Astrocyte (in vitro differentiated cells and primary cell): ENCODE data around the gene DRG2. TPM values are rescaled to one million over a fixed set of nuclear protein-coding genes. Genes with fewer than 3 reads are reported as not detected.

Source experiments
- DNase-seq: peaks from one replicate; pipeline ENCODE4 v3.0.0-alpha.2; 2010; ENCODE audit warnings: low read depth
- FAIRE-seq: peaks from 2 replicates; lab custom pipeline; 2011; peaks lifted over from hg19 to GRCh38; lab: Jason Lieb, UNC
- H2AFZ ChIP-seq: 2 replicates; pipeline ENCODE4 v1.6.0; 2012; ENCODE audit warnings: low read depth, low read length, inconsistent platforms
- H3K27ac ChIP-seq: 2 replicates; pipeline ENCODE4 v1.5.1; 2011; ENCODE audit warnings: low read depth, low read length, inconsistent platforms
- H3K27me3 ChIP-seq: 2 replicates; pipeline ENCODE4 v1.6.0; 2011; ENCODE audit warnings: low read length, inconsistent platforms; ENCODE audit not compliant: insufficient read depth
- H3K36me3 ChIP-seq: 2 replicates; pipeline ENCODE4 v1.5.1; 2011; ENCODE audit warnings: low read length, inconsistent platforms; ENCODE audit not compliant: insufficient read depth
- H3K4me1 ChIP-seq: 2 replicates; pipeline ENCODE4 v1.5.1; 2011; ENCODE audit warnings: low read length, inconsistent platforms; ENCODE audit not compliant: insufficient read depth
- H3K4me2 ChIP-seq: 2 replicates; pipeline ENCODE4 v1.6.0; 2012; ENCODE audit warnings: low read length, inconsistent platforms
- H3K4me3 ChIP-seq: 2 replicates; pipeline ENCODE4 v1.5.1; 2011; ENCODE audit warnings: low read depth, mild to moderate bottlenecking, low read length, inconsistent platforms; ENCODE audit not compliant: insufficient read depth
- H3K79me2 ChIP-seq: 2 replicates; pipeline ENCODE4 v1.6.0; 2012; ENCODE audit warnings: mild to moderate bottlenecking, low read length, inconsistent platforms; ENCODE audit not compliant: insufficient read depth
- H3K9ac ChIP-seq: 2 replicates; pipeline ENCODE4 v1.6.0; 2012; ENCODE audit warnings: mild to moderate bottlenecking, low read length, inconsistent platforms
- H3K9me3 ChIP-seq: 2 replicates; pipeline ENCODE4 v1.5.1; 2012; ENCODE audit warnings: low read depth, mild to moderate bottlenecking, low read length, inconsistent platforms; ENCODE audit not compliant: insufficient read depth
- H4K20me1 ChIP-seq: 2 replicates; pipeline ENCODE4 v1.6.0; 2012; ENCODE audit warnings: low read length, inconsistent platforms; ENCODE audit not compliant: insufficient read depth
- H3K27ac Mint-ChIP-seq: one replicate; pipeline ENCODE4 v1.8.0; 2021; ENCODE audit warnings: mild to moderate bottlenecking, mixed read lengths; ENCODE audit not compliant: unreplicated experiment
- H3K27me3 Mint-ChIP-seq: one replicate; pipeline ENCODE4 v1.8.0; 2021; ENCODE audit warnings: low read depth, mixed read lengths; ENCODE audit not compliant: unreplicated experiment
- H3K36me3 Mint-ChIP-seq: one replicate; pipeline ENCODE4 v1.8.0; 2021; ENCODE audit warnings: low read depth, mixed read lengths; ENCODE audit not compliant: unreplicated experiment
- H3K4me1 Mint-ChIP-seq: one replicate; pipeline ENCODE4 v1.8.0; 2021; ENCODE audit warnings: low read depth, mixed read lengths; ENCODE audit not compliant: unreplicated experiment
- H3K4me3 Mint-ChIP-seq: one replicate; pipeline ENCODE4 v1.8.0; 2021; ENCODE audit warnings: mild to moderate bottlenecking, moderate library complexity, mixed read lengths; ENCODE audit not compliant: unreplicated experiment
- H3K9me3 Mint-ChIP-seq: one replicate; pipeline ENCODE4 v1.8.0; 2021; ENCODE audit warnings: mild to moderate bottlenecking, mixed read lengths; ENCODE audit not compliant: unreplicated experiment
- CTCF ChIP-seq: IDR thresholded peaks from 2 replicates; pipeline ENCODE4 v1.5.1; 2011; ENCODE audit warnings: low read depth, mild to moderate bottlenecking, inconsistent platforms, low read length, moderate library complexity; ENCODE audit not compliant: insufficient read depth
- EZH2 ChIP-seq: IDR thresholded peaks from 2 replicates; pipeline ENCODE4 v1.6.1; 2012; ENCODE audit warnings: mild to moderate bottlenecking, low read length, inconsistent platforms; ENCODE audit not compliant: insufficient read depth
- total RNA-seq: library from RNA; stranded (reverse); gene quantifications from 2 replicates; pipeline ENCODE4 v1.2.1, GENCODE V29; 2021

The DRG2 gene
- total RNA-seq, 1 donor from 2014 or later, result 35.0 TPM

GRCh38 chr17:18117982-18118975, 30.5 kb downstream of the DRG2 start:
- Histone ChIP-seq H4K20me1 (no peaks in the 10 kb centered on the region), H2AFZ (no peak overlapping the region), H3K4me1 (no peaks in the 10 kb centered on the region), H3K9ac (no peak overlapping the region), H3K27ac (no peak overlapping the region), H3K4me2 (no peak overlapping the region), H3K9me3 (no peaks in the 10 kb centered on the region), H3K4me3 (no peak overlapping the region), H3K27me3 (no peaks in the 10 kb centered on the region), H3K36me3 (no peaks in the 10 kb centered on the region), H3K79me2 (no peaks in the 10 kb centered on the region)
- TF ChIP-seq CTCF (no peak), EZH2 (no peak)
- Mint-ChIP-seq H3K4me3 (no peak overlapping the region), H3K27ac (no peak overlapping the region), H3K4me1 (no peaks in the 10 kb centered on the region), H3K27me3 (peaks cover 6% of the 10 kb centered on the region), H3K36me3 (no peaks in the 10 kb centered on the region), H3K9me3 (peaks cover 7% of the 10 kb centered on the region)
- FAIRE-seq, result no peak
- DNase-seq, result no peak

- Histone ChIP-seq H3K79me2 (no peaks in the 10 kb centered on the region), H3K9me3 (no peaks in the 10 kb centered on the region), H2AFZ (no peak overlapping the region), H3K4me2 (no peak overlapping the region), H3K4me3 (no peak overlapping the region), H4K20me1 (no peaks in the 10 kb centered on the region), H3K27ac (no peak overlapping the region), H3K27me3 (no peaks in the 10 kb centered on the region), H3K4me1 (no peaks in the 10 kb centered on the region), H3K36me3 (no peaks in the 10 kb centered on the region), H3K9ac (no peak overlapping the region)
- Mint-ChIP-seq H3K4me1 (no peaks in the 10 kb centered on the region), H3K27ac (no peak overlapping the region), H3K4me3 (no peak overlapping the region), H3K27me3 (peaks cover 6% of the 10 kb centered on the region), H3K9me3 (peaks cover 7% of the 10 kb centered on the region), H3K36me3 (no peaks in the 10 kb centered on the region)
- no peak for TF ChIP-seq EZH2
- TF ChIP-seq CTCF, result no peak
- DNase-seq (no peak), FAIRE-seq (no peak)
Measured at GRCh38 chr17:18119166-18119745, 31.5 kb downstream of the DRG2 start.
